ENCODE data around the gene TBC1D9. TPM values are rescaled to one million over a fixed set of nuclear protein-coding genes. Genes with fewer than 3 reads are reported as not detected.

The TBC1D9 gene
- total RNA-seq, 4 donors from 2014 or later = 13.3 to 17.5 (median 15.2) TPM

DNA sequence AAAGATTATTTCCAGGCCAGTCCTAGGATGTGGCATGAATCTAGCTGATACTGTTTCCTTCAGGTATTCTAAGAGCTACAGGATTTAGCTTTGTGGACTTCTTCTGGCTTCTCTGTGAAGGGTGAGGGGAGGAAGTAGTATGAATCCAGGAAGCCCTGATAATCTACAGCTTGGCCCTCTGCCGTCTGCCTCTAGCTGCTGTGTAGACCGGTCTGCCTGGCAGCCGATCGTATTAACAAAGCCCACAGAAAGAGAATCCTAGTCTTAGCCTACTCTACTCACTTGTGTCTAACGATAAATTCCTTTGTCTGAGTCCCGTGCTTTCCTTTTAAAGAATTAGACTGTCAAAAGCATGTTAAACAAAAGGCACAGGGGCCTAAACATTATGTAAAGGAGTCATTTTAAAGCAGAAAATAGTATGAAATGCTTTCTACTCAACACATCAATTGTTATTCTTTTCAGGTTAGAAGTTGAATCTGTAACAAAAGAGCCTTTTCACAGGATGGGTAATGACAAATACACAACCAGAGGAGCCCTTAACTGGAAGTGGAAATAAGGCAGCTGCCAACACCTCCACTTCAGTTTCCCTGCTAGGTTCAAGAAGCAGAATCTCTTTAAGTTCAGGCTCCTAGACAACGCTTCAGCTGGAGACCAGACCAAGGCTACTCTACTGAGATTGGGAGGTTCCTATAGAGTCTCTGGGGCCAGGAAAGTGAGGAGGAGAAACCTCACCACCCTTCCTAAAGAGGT lies 138.5 kb downstream of the TBC1D9 start:
- Histone ChIP-seq H3K36me3 (peaks cover 0 to 7% of the 10 kb centered on the region in 2 donors), H3K9me3 (no peaks in the 10 kb centered on the region), H3K27me3 (no peaks in the 10 kb centered on the region), H3K4me1 (no peaks in the 10 kb centered on the region), H3K4me3 (replicated peaks in 1 of 3) (no peak overlapping the region), H3K27ac (no peak overlapping the region)
- no peak for TF ChIP-seq POLR2A (IDR thresholded peaks at IDR 0.05)
- TF ChIP-seq, protein P1, sequence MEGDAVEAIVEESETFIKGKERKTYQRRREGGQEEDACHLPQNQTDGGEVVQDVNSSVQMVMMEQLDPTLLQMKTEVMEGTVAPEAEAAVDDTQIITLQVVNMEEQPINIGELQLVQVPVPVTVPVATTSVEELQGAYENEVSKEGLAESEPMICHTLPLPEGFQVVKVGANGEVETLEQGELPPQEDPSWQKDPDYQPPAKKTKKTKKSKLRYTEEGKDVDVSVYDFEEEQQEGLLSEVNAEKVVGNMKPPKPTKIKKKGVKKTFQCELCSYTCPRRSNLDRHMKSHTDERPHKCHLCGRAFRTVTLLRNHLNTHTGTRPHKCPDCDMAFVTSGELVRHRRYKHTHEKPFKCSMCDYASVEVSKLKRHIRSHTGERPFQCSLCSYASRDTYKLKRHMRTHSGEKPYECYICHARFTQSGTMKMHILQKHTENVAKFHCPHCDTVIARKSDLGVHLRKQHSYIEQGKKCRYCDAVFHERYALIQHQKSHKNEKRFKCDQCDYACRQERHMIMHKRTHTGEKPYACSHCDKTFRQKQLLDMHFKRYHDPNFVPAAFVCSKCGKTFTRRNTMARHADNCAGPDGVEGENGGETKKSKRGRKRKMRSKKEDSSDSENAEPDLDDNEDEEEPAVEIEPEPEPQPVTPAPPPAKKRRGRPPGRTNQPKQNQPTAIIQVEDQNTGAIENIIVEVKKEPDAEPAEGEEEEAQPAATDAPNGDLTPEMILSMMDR (IDR thresholded peaks at IDR 0.05) = no peak
- no peak for DNase-seq
- intact Hi-C loops (cut with DNase I) = no loop called here
- 51 to 56% methylated on average over 7 of the region's 7 CpGs for WGBS, 2 donors

DNA sequence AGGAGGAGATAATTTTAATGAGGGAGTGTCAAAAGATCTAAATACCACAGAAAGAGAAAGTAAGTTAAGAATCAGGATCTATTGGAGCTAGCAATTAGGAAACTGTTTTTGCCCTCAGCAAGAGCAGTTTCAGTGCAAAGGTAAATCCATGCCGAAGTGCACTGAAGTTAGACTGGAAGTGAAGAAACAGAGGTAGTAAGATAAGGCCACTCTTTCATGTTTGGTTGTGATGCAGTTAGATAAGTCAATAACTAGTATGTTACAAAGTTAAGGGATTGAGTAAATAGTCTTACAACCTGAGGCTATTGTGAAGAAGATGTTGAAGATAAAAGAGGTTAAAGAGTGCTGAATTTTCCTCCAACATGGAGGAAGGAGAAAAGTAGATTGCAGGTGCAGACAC lies 140.7 kb downstream of the TBC1D9 start:
- H3K27ac ChIP-seq = no peak overlapping the region
- no peak for DNase-seq
- TF ChIP-seq, protein P1 (IDR thresholded peaks at IDR 0.05) = no peak
- no peak for TF ChIP-seq POLR2A (IDR thresholded peaks at IDR 0.05)

DNA sequence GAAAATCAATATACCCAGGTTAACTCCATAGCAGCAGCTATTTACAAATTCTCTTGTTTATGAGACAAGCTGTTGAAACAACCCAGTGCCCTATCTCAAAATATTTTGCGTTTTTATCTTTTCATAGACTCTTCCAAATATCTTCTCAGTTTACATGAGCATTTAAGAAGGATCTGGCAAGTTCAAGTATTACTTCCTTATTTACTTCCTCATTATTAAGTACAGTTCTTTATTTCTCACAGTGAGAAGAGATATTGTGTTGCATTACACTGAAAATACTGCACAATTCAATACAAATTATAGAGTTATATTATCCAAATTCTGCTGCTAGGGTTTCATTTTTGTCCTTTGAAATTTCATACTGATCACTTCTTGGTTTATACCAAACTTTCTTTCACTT lies 143.8 kb downstream of the TBC1D9 start:
- no peak for DNase-seq
- 74 to 77% methylated on average over 1 of the region's 1 CpG for WGBS, 2 donors
- H3K36me3 ChIP-seq = no peaks in the 10 kb centered on the region
- no peaks in the 10 kb centered on the region for H3K27me3 ChIP-seq
- TF ChIP-seq, protein P1 (IDR thresholded peaks at IDR 0.05) = no peak
- no peak for TF ChIP-seq POLR2A (IDR thresholded peaks at IDR 0.05)
- no peaks in the 10 kb centered on the region for H3K9me3 ChIP-seq
- no peaks in the 10 kb centered on the region for H3K4me1 ChIP-seq
- H3K4me3 ChIP-seq (replicated peaks in 1 of 3) = no peak overlapping the region
- no peak overlapping the region for H3K27ac ChIP-seq
- intact Hi-C loops (cut with DNase I) = no loop called here

More for the DNA sequence above, 140.7 kb downstream of the TBC1D9 start:
- WGBS, 2 donors = 50 to 85% methylated on average over 1 of the region's 1 CpG
- H3K27me3 ChIP-seq = no peaks in the 10 kb centered on the region
- no peak overlapping the region for H3K4me3 ChIP-seq (replicated peaks in 1 of 3)
- no peaks in the 10 kb centered on the region for H3K4me1 ChIP-seq
- no peaks in the 10 kb centered on the region for H3K36me3 ChIP-seq
- no peaks in the 10 kb centered on the region for H3K9me3 ChIP-seq
- intact Hi-C loops (cut with DNase I) = no loop called here

DNA sequence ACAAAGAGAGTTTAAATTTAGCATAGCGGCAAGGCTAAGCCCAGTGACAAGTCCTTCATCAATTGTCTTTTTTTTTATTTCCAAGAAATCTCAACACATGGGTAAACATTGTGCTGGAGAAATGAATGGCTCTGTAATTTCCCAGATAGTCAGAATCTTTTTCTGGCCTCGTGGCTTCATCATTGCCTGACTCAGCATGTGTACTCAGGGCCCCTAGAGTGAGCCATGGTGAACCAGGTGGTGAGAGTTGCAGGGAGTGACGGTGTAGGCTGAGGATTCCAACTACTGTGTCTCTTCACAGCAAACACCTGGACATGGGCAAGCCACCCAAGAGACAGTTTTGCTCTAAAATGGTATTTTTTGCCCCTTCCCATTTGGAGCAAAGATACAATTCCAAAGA lies 144.3 kb downstream of the TBC1D9 start:
- intact Hi-C loops (cut with DNase I) = no loop called here
- no peaks in the 10 kb centered on the region for H3K9me3 ChIP-seq
- no peak for DNase-seq
- H3K4me1 ChIP-seq = no peaks in the 10 kb centered on the region
- 74 to 78% methylated on average over 3 of the region's 3 CpGs for WGBS, 2 donors
- no peaks in the 10 kb centered on the region for H3K36me3 ChIP-seq
- no peaks in the 10 kb centered on the region for H3K27me3 ChIP-seq
- no peak overlapping the region for H3K4me3 ChIP-seq (replicated peaks in 1 of 3)
- TF ChIP-seq, protein P1 (IDR thresholded peaks at IDR 0.05) = no peak
- TF ChIP-seq POLR2A (IDR thresholded peaks at IDR 0.05) = no peak
- H3K27ac ChIP-seq = no peak overlapping the region

DNA sequence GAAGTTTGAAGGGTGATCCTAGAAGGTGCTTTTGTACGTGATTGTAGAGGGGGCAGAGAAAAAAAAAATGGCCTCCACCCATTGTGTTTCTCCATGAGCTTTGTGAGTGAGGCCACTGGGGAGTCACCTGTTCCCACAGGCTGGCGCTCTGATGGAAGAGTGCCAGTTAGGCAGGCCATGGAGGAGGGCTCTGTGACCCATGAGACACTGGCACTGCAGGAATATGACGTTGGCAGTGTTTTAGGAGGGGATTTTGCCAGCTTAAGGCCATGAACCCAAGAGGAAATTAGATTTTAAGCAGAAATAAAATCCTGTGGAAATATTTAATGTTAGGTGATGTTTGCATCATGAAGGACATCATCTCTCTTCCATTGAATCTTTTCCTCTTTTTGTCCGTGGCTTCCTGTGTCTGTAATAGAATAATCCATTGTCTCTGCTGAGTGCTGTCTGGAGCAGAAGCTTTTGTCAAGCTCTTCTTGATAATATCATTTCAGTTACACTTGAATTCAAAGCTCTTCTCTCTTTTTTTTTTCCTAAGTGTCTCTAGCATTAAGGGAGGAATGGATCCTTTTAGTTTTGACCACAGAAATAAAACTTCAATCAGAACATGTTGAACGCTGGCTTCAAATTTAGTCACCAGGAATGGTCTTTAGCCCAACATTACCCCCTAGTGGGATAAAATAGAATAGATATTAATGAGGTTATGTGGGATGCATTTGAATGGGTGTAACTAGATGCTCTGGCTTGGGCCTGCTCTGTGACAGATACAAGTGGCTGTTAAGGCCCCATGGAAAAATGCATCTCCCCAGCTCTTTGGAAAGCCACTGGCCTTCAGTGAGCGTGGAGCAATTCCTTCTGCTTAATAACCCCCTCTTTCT lies 146.4 kb downstream of the TBC1D9 start:
- H3K4me1 ChIP-seq = no peaks in the 10 kb centered on the region
- H3K27ac ChIP-seq = no peak overlapping the region
- TF ChIP-seq, protein P1 (IDR thresholded peaks at IDR 0.05) = peak in 4 of 6 experiments; percentile 20 to 54 (median 48)
- no peak for TF ChIP-seq POLR2A (IDR thresholded peaks at IDR 0.05)
- H3K27me3 ChIP-seq = no peaks in the 10 kb centered on the region
- no peaks in the 10 kb centered on the region for H3K36me3 ChIP-seq
- intact Hi-C loops (cut with DNase I) = no loop called here
- H3K4me3 ChIP-seq (replicated peaks in 1 of 3) = no peak overlapping the region
- H3K9me3 ChIP-seq = no peaks in the 10 kb centered on the region
- 36 to 47% methylated on average over 6 of the region's 6 CpGs for WGBS, 2 donors
- peak; percentile 6 to 18 for DNase-seq
